Measurements from ENCODE around the gene IRGC.

DNA sequence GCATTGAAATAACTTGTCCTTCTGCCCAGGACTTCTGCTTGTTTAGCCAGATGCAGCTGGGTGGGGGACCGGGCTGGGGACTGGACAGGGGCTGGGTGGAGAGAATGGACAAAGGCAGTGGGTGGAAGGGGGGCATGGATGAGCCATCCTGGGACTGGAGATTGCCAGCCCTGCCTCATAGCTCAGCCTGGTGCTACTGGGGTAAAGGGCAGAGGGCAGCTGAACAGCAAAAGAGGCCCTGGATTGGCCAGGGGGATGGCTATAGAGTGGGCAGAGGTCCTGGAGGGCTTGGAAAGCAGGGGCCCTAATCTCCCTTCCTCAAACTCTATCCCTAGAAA lies 28.2 kb upstream of the IRGC start:
- TF ChIP-seq TAF1 (IDR thresholded peaks at IDR 0.05; ENCODE audit: borderline replicate concordance, insufficient read depth, low read length): no peak
- no peak for TF ChIP-seq POLR2AphosphoS5 (IDR thresholded peaks at IDR 0.05; ENCODE audit: low read depth, low read length)
- TF ChIP-seq, protein P1, sequence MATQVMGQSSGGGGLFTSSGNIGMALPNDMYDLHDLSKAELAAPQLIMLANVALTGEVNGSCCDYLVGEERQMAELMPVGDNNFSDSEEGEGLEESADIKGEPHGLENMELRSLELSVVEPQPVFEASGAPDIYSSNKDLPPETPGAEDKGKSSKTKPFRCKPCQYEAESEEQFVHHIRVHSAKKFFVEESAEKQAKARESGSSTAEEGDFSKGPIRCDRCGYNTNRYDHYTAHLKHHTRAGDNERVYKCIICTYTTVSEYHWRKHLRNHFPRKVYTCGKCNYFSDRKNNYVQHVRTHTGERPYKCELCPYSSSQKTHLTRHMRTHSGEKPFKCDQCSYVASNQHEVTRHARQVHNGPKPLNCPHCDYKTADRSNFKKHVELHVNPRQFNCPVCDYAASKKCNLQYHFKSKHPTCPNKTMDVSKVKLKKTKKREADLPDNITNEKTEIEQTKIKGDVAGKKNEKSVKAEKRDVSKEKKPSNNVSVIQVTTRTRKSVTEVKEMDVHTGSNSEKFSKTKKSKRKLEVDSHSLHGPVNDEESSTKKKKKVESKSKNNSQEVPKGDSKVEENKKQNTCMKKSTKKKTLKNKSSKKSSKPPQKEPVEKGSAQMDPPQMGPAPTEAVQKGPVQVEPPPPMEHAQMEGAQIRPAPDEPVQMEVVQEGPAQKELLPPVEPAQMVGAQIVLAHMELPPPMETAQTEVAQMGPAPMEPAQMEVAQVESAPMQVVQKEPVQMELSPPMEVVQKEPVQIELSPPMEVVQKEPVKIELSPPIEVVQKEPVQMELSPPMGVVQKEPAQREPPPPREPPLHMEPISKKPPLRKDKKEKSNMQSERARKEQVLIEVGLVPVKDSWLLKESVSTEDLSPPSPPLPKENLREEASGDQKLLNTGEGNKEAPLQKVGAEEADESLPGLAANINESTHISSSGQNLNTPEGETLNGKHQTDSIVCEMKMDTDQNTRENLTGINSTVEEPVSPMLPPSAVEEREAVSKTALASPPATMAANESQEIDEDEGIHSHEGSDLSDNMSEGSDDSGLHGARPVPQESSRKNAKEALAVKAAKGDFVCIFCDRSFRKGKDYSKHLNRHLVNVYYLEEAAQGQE (IDR thresholded peaks at IDR 0.05; ENCODE audit: insufficient read depth in 1 of 2, low read depth in 2 of 2, low read length in 2 of 2): no peak
